ENCODE data around the gene VMO1.
A peak's percentile ranks its signal among the peaks of the same experiment; 100 is the strongest.

Gene VMO1

GRCh38 chr17:4740025-4740351, 46.2 kb downstream of the VMO1 start:
- H3K4me3 ChIP-seq (ENCODE audit: low read depth, low read length): peak overlapping the region; percentile 69
- TF ChIP-seq CTCF (IDR thresholded peaks at IDR 0.05; ENCODE audit: low read depth, low read length, missing control alignments): no peak
- DNase-seq (ENCODE audit: low read depth): no peak

GRCh38 chr17:4739122-4740024, 46.8 kb downstream of the VMO1 start, which contains the start of the genes CXCL16 and ZMYND15:
CXCL16 (minus strand) TSS chr17:4739928; CDS start chr17:4739339, 589 bp downstream.
ZMYND15 (plus strand) TSS chr17:4739833; CDS start chr17:4740549, 716 bp downstream.
- H3K4me3 ChIP-seq (ENCODE audit: low read depth, low read length): peak within 1 kb of the TSS; percentile 69
- no peak for DNase-seq (ENCODE audit: low read depth)
- no peak for TF ChIP-seq CTCF (IDR thresholded peaks at IDR 0.05; ENCODE audit: low read depth, low read length, missing control alignments)

- no peak for DNase-seq (ENCODE audit: low read depth)
- no peak overlapping the region; the same call in 1 of the 2 replicates for H3K4me3 ChIP-seq (ENCODE audit: low read depth, low read length)
- TF ChIP-seq CTCF (IDR thresholded peaks at IDR 0.05; ENCODE audit: low read depth, low read length, missing control alignments): no peak
Measured at GRCh38 chr17:4738136-4739121, 47.7 kb downstream of the VMO1 start.

GRCh38 chr17:4735876-4736651, 50.1 kb downstream of the VMO1 start:
- no peak for DNase-seq (ENCODE audit: low read depth)
- TF ChIP-seq CTCF (IDR thresholded peaks at IDR 0.05; ENCODE audit: low read depth, low read length, missing control alignments): no peak
- H3K4me3 ChIP-seq (ENCODE audit: low read depth, low read length): no peak overlapping the region

Measured in GM12864 (cell line).